HG03097 (cell line): ENCODE measurements around the gene SLIT3.

ENCODE experiments used
- ATAC-seq: cut with Tn5 transposase; IDR thresholded peaks from one replicate; pipeline ENCODE4 v1.9.1; 2021; ENCODE audit not compliant: unreplicated experiment, low FRiP score

The SLIT3 gene

GRCh38 chr5:168978500-168978899, 322.4 kb downstream of the SLIT3 start:
- ATAC-seq = no peak

DNA sequence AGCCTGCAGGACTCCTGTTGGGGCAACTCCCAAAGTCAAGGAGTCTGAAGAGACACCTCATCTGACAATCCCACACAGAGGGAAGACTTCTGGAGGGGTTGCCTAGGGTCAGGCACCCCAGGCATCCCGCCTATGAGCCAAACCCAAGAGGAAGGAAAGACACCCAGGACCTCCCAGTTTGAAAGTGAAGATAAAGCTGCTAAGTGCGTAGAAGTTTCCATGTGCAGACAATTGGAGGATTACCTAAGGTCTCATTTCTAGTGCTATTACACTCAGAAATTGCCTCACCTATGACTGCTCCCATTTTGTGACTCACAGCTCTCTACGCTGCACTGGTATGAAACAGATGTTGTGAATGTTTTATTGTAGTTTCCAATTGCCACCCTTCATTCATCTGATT, 322.9 kb downstream of the SLIT3 start:
- no peak for ATAC-seq

DNA sequence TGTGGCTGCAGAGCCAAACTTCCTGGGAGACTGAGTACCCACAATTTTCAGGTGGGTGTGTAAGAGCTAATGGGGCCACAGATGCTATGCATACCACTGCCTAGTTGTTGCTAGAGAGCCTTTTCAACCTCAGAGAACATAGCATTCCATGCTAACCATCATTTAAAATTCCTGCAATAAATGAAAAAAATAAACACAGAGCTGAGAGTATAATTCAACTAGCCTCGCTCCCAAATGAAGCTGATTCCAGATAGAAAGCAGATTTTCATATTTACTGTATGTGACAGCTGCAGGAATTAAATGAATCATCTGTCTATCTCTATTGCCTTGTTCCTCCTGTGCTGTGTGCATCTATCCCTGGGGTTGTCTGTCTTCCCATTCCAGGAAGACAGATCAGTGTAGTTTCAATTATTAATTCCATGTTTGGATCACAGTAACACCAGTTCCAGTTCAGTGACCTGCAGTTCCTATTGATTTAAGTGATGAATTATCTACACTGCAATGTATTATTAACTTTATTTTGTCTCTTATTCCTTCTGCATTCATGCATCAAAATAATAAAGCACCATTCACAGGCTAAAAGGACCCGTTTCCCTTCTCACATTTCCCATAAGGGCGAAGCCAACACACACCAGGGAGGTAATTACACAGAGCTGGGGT, 324.5 kb downstream of the SLIT3 start:
- no peak for ATAC-seq

DNA sequence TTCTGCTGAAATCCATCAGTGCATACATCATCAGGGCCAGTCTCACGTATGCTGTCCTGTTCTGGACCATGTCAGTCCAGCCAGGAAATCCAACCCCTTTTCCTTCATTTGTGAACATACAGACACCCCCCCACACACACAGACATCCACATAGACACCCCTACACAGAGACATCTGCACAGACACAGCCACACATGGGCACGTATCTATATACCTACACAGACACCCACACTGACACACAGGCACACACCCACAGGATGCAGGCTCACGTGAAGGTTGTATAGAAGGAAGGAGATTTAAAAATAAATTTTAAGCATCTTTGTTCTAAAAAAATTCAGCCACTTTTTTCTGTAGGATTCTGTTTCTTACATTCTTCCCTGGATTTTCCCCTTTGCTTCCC, 325.6 kb downstream of the SLIT3 start:
- ATAC-seq = no peak

DNA sequence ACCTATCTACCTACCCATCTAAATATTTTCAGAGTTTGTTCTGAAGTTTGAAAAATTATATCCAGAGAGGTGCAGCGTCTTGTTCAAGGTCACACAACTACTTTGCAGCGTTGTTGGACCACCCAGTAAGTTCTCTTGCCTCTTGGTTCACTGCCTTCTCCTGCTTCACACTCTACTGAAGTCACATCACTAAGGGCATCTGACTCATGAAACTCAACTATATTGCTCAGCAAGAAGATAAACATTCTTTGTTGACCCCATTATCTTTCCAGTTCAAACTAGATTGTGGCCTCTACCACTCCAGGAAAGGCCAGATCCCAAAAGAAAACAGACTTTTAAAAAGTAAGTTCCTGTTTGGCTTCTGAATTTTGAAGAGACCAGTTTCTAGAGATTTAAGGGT, 326.9 kb downstream of the SLIT3 start:
- ATAC-seq = no peak

GRCh38 chr5:168972731-168973130, 328.2 kb downstream of the SLIT3 start:
- no peak for ATAC-seq

DNA sequence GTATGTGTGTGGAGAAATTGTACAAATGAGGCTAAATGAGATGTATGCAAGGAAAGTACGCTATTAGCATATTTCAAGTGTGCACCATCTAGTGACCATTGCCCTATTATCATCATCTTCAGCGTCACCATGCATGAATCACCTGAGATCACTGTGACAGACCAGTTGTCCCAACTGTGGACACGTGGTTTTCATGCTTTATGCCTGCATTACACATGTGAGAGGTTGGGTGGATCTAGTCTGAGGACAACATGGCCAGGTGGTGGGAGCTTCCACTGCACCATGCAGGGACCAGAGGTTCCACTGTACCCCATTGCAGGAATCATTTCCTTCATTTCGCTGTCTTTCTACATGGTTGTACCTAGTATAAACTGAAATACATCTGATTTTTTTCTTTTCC, 329.8 kb downstream of the SLIT3 start:
- ATAC-seq = no peak

- ATAC-seq = no peak
Measured at GRCh38 chr5:168969326-168969886, 331.5 kb downstream of the SLIT3 start.

GRCh38 chr5:168967882-168968620, 332.9 kb downstream of the SLIT3 start:
- no peak for ATAC-seq

- ATAC-seq = no peak
Measured at GRCh38 chr5:168965638-168966037, 335.3 kb downstream of the SLIT3 start.

DNA sequence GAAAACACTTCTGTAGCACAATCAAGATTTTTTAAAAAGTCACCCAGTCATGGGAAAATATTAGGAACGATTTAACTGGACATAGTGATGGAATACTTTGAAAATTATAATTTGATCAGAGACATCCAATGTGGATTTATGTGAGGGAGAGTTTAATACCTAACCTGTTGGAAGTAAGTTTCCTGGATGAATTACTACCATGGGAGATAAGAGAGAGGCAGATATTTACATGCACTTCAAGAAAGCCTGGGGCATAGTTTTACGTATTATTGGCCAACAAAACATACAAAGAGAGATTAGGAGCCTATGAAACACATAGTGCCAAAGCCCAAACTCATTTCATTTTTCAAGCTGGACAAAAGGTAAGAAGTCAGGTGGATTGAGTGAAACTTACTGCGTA, 336.8 kb downstream of the SLIT3 start:
- ATAC-seq = no peak

- ATAC-seq = no peak
Measured at GRCh38 chr5:168962306-168962705, 338.6 kb downstream of the SLIT3 start.

GRCh38 chr5:168961681-168962080, 339.3 kb downstream of the SLIT3 start:
- no peak for ATAC-seq

DNA sequence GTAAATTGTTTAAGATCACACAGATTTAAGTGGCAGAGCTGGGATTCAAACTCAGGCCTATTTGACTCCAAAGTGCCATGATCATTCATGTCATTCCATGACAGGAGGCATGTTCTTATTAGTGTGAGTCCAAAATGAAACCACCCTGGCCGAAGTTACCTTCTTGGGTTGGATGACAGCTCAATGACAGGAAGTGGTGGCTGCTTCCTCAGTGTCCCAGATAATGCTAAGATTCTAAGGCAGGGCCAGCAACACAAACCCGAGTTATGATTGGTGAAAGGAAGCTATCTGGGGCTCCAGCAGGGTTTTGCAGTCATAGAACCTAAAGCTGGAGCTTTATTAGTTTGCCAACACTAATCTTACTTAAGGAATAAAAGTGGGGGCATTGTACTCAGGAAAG, 340.4 kb downstream of the SLIT3 start:
- ATAC-seq = no peak

- ATAC-seq = no peak
Measured at GRCh38 chr5:168953351-168953750, 347.6 kb downstream of the SLIT3 start.

- ATAC-seq = no peak
Measured at GRCh38 chr5:168952196-168952595, 348.7 kb downstream of the SLIT3 start.

DNA sequence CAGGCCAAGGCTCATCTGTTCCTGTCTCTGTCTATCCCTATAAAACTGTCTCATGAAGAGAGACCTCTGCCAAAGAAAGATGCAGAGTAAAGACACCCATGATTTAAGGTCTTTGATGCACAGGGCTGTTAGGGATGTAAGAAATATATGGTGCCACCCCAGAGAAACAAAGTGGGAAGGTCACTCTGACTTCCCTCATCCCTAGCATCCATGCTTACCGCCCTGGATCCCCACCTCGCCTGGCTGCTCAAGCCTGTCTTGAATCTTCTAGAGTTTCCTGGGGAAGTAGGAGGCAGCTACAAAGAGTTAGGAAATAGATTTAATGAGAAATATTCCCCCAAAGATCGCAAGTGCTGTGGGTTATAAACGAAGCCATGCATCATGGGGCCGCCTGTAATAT, 349.2 kb downstream of the SLIT3 start:
- ATAC-seq = no peak

DNA sequence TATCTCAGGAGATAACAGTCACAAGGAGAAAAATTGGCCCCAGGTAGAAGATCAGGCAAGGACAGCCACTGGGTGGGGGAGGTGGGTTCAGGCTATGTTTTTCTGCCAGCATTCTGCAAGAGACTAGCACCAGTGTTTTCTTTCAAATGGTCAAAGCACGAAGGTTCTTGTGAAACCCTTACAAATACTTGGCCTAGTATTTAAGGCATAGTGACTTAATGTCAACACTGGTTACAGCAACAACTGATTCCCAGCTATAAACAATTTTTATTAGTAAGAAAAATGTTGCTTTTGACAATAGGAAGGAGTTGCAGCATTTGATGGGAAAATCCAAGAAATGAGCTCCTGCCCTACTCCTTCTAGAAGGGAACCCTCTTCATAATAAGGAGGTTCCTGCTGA, 349.6 kb downstream of the SLIT3 start:
- no peak for ATAC-seq

GRCh38 chr5:168950241-168950951, 350.5 kb downstream of the SLIT3 start:
- ATAC-seq = no peak

DNA sequence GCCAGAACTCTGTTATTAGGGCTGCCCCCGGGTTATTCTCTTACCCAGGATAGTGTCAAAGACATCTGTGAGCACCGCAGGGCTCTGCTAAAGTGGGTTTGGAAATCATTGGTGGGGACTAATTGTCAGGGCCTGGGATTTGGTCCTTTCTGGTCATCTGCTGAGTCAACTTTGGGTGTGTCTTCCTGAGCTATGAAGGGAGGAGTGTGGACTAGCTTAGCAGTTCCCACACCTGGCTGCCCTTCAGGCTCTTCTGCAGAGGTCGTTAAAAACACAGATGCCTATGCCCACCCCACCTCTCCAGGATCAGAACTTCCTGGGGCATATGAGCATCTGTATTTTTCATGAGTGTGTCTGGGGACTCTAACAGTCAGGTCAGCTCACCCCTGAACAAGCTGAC, 352.2 kb downstream of the SLIT3 start:
- ATAC-seq = no peak

GRCh38 chr5:168947212-168947868, 353.6 kb downstream of the SLIT3 start:
- no peak for ATAC-seq
